ENCODE measurements around the gene KIAA1755.

Gene KIAA1755

GRCh38 chr20:38175304-38176180, 85.0 kb downstream of the KIAA1755 start:
- H3K4me3 ChIP-seq (ENCODE audit: low read depth, low read length): no peak overlapping the region
- H3K9me3 ChIP-seq (ENCODE audit: control insufficient read depth, low read length): no peaks in the 10 kb centered on the region
- no peaks in the 10 kb centered on the region for H3K79me2 ChIP-seq
- H3K9ac ChIP-seq: no peak overlapping the region
- no peak overlapping the region for H2AFZ ChIP-seq
- H3K4me2 ChIP-seq (ENCODE audit: low read length): no peak overlapping the region
- no peak for TF ChIP-seq CTCF (IDR thresholded peaks at IDR 0.05)
- no peaks in the 10 kb centered on the region for H3K36me3 ChIP-seq (ENCODE audit: control insufficient read depth, insufficient read depth, low read length)
- no peak overlapping the region for H3K27ac ChIP-seq
- no peaks in the 10 kb centered on the region for H3K4me1 ChIP-seq
- no peaks in the 10 kb centered on the region for H3K27me3 ChIP-seq (ENCODE audit: control insufficient read depth, insufficient read depth, low read length)

GRCh38 chr20:38173237-38174156, 87.0 kb downstream of the KIAA1755 start:
- Histone ChIP-seq H3K27ac (no peak overlapping the region), H3K36me3 (ENCODE audit: control insufficient read depth, insufficient read depth, low read length) (no peaks in the 10 kb centered on the region), H3K4me1 (no peaks in the 10 kb centered on the region)

GRCh38 chr20:38172408-38172807, 88.1 kb downstream of the KIAA1755 start:
- Histone ChIP-seq H3K4me2 (ENCODE audit: low read length) (no peak overlapping the region), H3K4me3 (ENCODE audit: low read depth, low read length) (no peak overlapping the region), H3K79me2 (no peaks in the 10 kb centered on the region), H3K27me3 (ENCODE audit: control insufficient read depth, insufficient read depth, low read length) (no peaks in the 10 kb centered on the region), H3K36me3 (ENCODE audit: control insufficient read depth, insufficient read depth, low read length) (no peaks in the 10 kb centered on the region), H3K9ac (no peak overlapping the region), H2AFZ (no peak overlapping the region), H3K9me3 (ENCODE audit: control insufficient read depth, low read length) (no peaks in the 10 kb centered on the region), H3K27ac (no peak overlapping the region), H3K4me1 (no peaks in the 10 kb centered on the region)
- no peak for TF ChIP-seq CTCF (IDR thresholded peaks at IDR 0.05)

More at GRCh38 chr20:38173237-38174156, 87.0 kb downstream of the KIAA1755 start:
- H3K27me3 ChIP-seq (ENCODE audit: control insufficient read depth, insufficient read depth, low read length): no peaks in the 10 kb centered on the region
- H3K4me2 ChIP-seq (ENCODE audit: low read length): no peak overlapping the region
- H3K79me2 ChIP-seq: no peaks in the 10 kb centered on the region
- TF ChIP-seq CTCF (IDR thresholded peaks at IDR 0.05): no peak
- no peak overlapping the region for H3K9ac ChIP-seq
- no peaks in the 10 kb centered on the region for H3K9me3 ChIP-seq (ENCODE audit: control insufficient read depth, low read length)
- H3K4me3 ChIP-seq (ENCODE audit: low read depth, low read length): no peak overlapping the region
- no peak overlapping the region for H2AFZ ChIP-seq

GRCh38 chr20:38171675-38172043, 88.9 kb downstream of the KIAA1755 start:
- Histone ChIP-seq H3K27ac (no peak overlapping the region), H2AFZ (no peak overlapping the region), H3K9me3 (ENCODE audit: control insufficient read depth, low read length) (no peaks in the 10 kb centered on the region), H3K9ac (no peak overlapping the region), H3K4me2 (ENCODE audit: low read length) (no peak overlapping the region), H3K4me1 (no peaks in the 10 kb centered on the region), H3K36me3 (ENCODE audit: control insufficient read depth, insufficient read depth, low read length) (no peaks in the 10 kb centered on the region), H3K4me3 (ENCODE audit: low read depth, low read length) (no peak overlapping the region), H3K79me2 (no peaks in the 10 kb centered on the region), H3K27me3 (ENCODE audit: control insufficient read depth, insufficient read depth, low read length) (no peaks in the 10 kb centered on the region)
- no peak for TF ChIP-seq CTCF (IDR thresholded peaks at IDR 0.05)
